Measurements from ENCODE around the gene CEBPZ.

DNA sequence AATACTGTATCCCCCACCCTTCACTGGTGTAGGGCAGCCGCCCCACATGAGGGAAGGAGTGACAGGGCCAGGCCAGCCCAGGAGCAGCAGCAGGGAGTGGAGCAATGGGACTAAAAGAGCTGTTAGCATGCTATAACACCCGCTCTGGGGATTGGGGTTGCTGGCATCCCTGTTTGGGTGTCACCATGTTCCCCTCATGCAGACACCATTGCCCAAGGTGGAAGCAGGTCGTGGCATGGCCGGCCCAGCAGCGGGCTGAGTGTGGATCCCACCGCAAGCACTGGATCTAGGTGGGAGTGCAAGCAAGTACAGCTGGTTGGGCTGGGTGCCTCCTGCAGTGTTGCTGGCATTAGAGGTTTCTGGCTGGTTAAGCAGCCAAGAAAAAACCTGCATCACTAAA lies 39.6 kb downstream of the CEBPZ start:
- TF ChIP-seq SP1 (IDR thresholded peaks at IDR 0.05) (no peak), L3MBTL2 (conservative IDR thresholded peaks at IDR 0.05) (no peak), ZNF384 (IDR thresholded peaks at IDR 0.05) (no peak), NFRKB (IDR thresholded peaks at IDR 0.05) (no peak), FOXM1 (IDR thresholded peaks at IDR 0.05; ENCODE audit: borderline replicate concordance) (no peak), ARNT (IDR thresholded peaks at IDR 0.05) (no peak)
- TF ChIP-seq, protein P1, sequence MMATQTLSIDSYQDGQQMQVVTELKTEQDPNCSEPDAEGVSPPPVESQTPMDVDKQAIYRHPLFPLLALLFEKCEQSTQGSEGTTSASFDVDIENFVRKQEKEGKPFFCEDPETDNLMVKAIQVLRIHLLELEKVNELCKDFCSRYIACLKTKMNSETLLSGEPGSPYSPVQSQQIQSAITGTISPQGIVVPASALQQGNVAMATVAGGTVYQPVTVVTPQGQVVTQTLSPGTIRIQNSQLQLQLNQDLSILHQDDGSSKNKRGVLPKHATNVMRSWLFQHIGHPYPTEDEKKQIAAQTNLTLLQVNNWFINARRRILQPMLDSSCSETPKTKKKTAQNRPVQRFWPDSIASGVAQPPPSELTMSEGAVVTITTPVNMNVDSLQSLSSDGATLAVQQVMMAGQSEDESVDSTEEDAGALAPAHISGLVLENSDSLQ (IDR thresholded peaks at IDR 0.05), result no peak

Data from HEK293T (cell line).